Skeletal muscle satellite cell (primary cell): ENCODE data around the gene EFCAB12.
"Not testable (repeated sequence)": the region's sequence is repeated elsewhere in the genome, so short reads cannot be mapped to it uniquely, and the experiment has no call there.

Experiments used
- H3K27me3 ChIP-seq: 2 replicates; pipeline ENCODE4 v1.7.0; 2013; ENCODE audit warnings: low read length; ENCODE audit not compliant: control insufficient read depth, insufficient read depth
- H3K36me3 ChIP-seq: 2 replicates; pipeline ENCODE4 v1.7.0; 2013; ENCODE audit warnings: mild to moderate bottlenecking, control low read depth, low read length; ENCODE audit not compliant: insufficient read depth
- H3K4me1 ChIP-seq: 2 replicates; pipeline ENCODE4 v1.7.0; 2013; ENCODE audit warnings: low read length; ENCODE audit not compliant: control insufficient read depth, insufficient read depth
- H3K4me2 ChIP-seq: 2 replicates; pipeline ENCODE4 v1.7.0; 2013; ENCODE audit warnings: mild to moderate bottlenecking, low read length
- H3K4me3 ChIP-seq: 2 replicates; pipeline ENCODE4 v1.7.0; 2013; ENCODE audit warnings: low read length
- H3K9ac ChIP-seq: 2 replicates; pipeline ENCODE4 v1.7.0; 2013; ENCODE audit warnings: mild to moderate bottlenecking, low read depth, low read length, moderate library complexity
- H3K9me3 ChIP-seq: replicated peaks from 2 replicates; pipeline ENCODE4 v1.7.0; 2013; ENCODE audit warnings: mild to moderate bottlenecking, control low read depth, low read length

The EFCAB12 gene

GRCh38 chr3:129387487-129387886, 40.9 kb downstream of the EFCAB12 start:
- no peak overlapping the region for H3K4me3 ChIP-seq
- no peaks in the 10 kb centered on the region for H3K9me3 ChIP-seq
- H3K4me1 ChIP-seq, result peaks cover 22% of the 10 kb centered on the region
- peaks cover 28% of the 10 kb centered on the region for H3K36me3 ChIP-seq
- no peak overlapping the region for H3K4me2 ChIP-seq
- no peak overlapping the region for H3K9ac ChIP-seq
- H3K27me3 ChIP-seq, result no peaks in the 10 kb centered on the region

DNA sequence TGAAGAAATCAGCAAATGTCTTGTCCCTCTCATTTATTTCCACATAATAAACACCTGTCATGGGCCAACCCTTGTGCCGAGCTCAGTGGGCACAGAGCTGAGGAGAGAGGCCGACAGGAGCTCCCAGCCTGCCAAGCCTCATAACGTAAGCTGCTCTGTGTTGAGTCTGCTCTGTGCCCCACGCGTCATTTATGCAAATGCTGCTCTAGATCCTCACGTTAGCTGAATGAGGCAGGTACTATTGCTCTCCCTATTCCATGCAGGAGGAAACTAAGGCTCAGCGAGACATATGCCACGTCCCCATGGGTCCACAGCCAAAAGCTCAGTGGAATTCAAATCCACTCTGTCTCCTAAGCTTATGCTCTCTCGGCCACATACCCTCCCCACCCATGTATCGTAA, 41.5 kb downstream of the EFCAB12 start:
- Histone ChIP-seq H3K4me1 (peaks cover 22% of the 10 kb centered on the region), H3K36me3 (peaks cover 28% of the 10 kb centered on the region), H3K9me3 (no peaks in the 10 kb centered on the region)

DNA sequence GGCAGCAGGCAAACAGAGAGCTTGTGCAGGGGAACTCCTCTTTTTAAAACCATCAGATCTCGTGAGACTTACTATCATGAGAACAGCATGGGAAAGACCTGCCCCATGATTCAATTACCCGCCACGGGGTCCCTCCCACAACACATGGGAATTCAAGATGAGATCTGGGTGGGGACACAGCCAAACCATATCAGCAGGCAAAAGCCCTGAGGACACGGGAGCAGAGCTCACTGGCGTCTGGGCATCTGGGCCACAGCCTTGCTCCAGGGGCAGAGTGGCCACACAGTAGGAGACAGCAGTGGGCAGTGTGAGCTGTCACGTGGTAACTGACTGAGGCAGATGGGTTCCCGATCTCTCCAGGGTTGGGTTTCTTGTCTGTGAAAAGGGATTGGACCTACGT, 42.9 kb downstream of the EFCAB12 start:
- H3K9ac ChIP-seq, H3K27me3 ChIP-seq, H3K4me2 ChIP-seq, H3K4me3 ChIP-seq, H3K9me3 ChIP-seq: not testable (repeated sequence)
- H3K36me3 ChIP-seq, result peaks cover 17% of the 10 kb centered on the region
- H3K4me1 ChIP-seq, result peaks cover 22% of the 10 kb centered on the region

More for the DNA sequence above, 41.5 kb downstream of the EFCAB12 start:
- Histone ChIP-seq H3K4me2 (no peak overlapping the region), H3K4me3 (no peak overlapping the region), H3K9ac (no peak overlapping the region), H3K27me3 (no peaks in the 10 kb centered on the region)

GRCh38 chr3:129384594-129385323, 43.7 kb downstream of the EFCAB12 start:
- no peak overlapping the region for H3K9ac ChIP-seq
- H3K4me2 ChIP-seq, result no peak overlapping the region
- peaks cover 13% of the 10 kb centered on the region for H3K36me3 ChIP-seq
- H3K4me3 ChIP-seq, result no peak overlapping the region
- no peaks in the 10 kb centered on the region for H3K27me3 ChIP-seq
- H3K9me3 ChIP-seq, result no peaks in the 10 kb centered on the region
- H3K4me1 ChIP-seq, result peaks cover 19% of the 10 kb centered on the region

- H3K4me1 ChIP-seq, result peaks cover 12% of the 10 kb centered on the region
- not testable (repeated sequence) for H3K36me3 ChIP-seq, H3K9me3 ChIP-seq, H3K4me3 ChIP-seq, H3K4me2 ChIP-seq, H3K9ac ChIP-seq, H3K27me3 ChIP-seq
Measured at GRCh38 chr3:129384103-129384502, 44.3 kb downstream of the EFCAB12 start.

- H3K27me3 ChIP-seq, result no peaks in the 10 kb centered on the region
Measured at GRCh38 chr3:129383292-129383860, 45.1 kb downstream of the EFCAB12 start.

GRCh38 chr3:129382366-129382765, 46.1 kb downstream of the EFCAB12 start:
- Histone ChIP-seq H3K4me3 (no peak overlapping the region), H3K9me3 (no peaks in the 10 kb centered on the region)

More at GRCh38 chr3:129383292-129383860, 45.1 kb downstream of the EFCAB12 start:
- Histone ChIP-seq H3K4me3 (no peak overlapping the region), H3K4me2 (no peak overlapping the region), H3K9ac (no peak overlapping the region), H3K36me3 (peaks cover 9% of the 10 kb centered on the region), H3K4me1 (peaks cover 6% of the 10 kb centered on the region), H3K9me3 (no peaks in the 10 kb centered on the region)

GRCh38 chr3:129379582-129380358, 48.7 kb downstream of the EFCAB12 start:
- no peaks in the 10 kb centered on the region for H3K9me3 ChIP-seq
- no peak overlapping the region for H3K9ac ChIP-seq
- no peaks in the 10 kb centered on the region for H3K36me3 ChIP-seq

More at GRCh38 chr3:129382366-129382765, 46.1 kb downstream of the EFCAB12 start:
- no peaks in the 10 kb centered on the region for H3K27me3 ChIP-seq
- H3K9ac ChIP-seq, result no peak overlapping the region
- peaks cover 6% of the 10 kb centered on the region for H3K36me3 ChIP-seq
- H3K4me2 ChIP-seq, result no peak overlapping the region
- no peaks in the 10 kb centered on the region for H3K4me1 ChIP-seq

DNA sequence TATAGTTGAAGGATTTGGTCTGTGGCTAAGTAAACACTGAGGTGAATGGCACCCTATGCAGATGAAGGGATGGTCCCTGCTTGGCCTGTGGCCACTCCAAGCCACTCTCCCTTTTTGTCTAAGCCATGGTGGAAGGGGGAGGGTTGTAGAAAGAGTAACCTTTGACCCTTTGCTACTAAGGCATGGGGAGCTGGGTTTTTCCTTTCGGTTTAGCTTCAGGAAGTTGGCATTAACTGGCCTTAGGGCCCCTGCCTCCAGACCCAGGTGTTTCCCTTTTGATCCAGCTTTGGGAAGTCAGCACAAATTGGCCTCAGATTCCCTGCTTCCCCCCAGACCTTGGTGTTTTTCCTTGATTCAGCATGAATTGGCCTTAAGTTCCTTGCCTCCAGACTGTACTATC, 49.5 kb downstream of the EFCAB12 start:
- no peaks in the 10 kb centered on the region for H3K27me3 ChIP-seq
- no peak overlapping the region for H3K4me2 ChIP-seq
- H3K4me3 ChIP-seq, result no peak overlapping the region
- no peaks in the 10 kb centered on the region for H3K9me3 ChIP-seq
- no peaks in the 10 kb centered on the region for H3K4me1 ChIP-seq
- H3K9ac ChIP-seq, result no peak overlapping the region
- H3K36me3 ChIP-seq, result no peaks in the 10 kb centered on the region

More at GRCh38 chr3:129379582-129380358, 48.7 kb downstream of the EFCAB12 start:
- H3K4me2 ChIP-seq, result no peak overlapping the region
- no peaks in the 10 kb centered on the region for H3K27me3 ChIP-seq
- no peaks in the 10 kb centered on the region for H3K4me1 ChIP-seq
- H3K4me3 ChIP-seq, result no peak overlapping the region

GRCh38 chr3:129377615-129378014, 50.8 kb downstream of the EFCAB12 start:
- no peak overlapping the region for H3K9ac ChIP-seq
- H3K36me3 ChIP-seq, result no peaks in the 10 kb centered on the region
- H3K4me2 ChIP-seq, result no peak overlapping the region
- no peaks in the 10 kb centered on the region for H3K4me1 ChIP-seq
- no peaks in the 10 kb centered on the region for H3K27me3 ChIP-seq
- H3K4me3 ChIP-seq, result no peak overlapping the region
- H3K9me3 ChIP-seq, result no peaks in the 10 kb centered on the region

DNA sequence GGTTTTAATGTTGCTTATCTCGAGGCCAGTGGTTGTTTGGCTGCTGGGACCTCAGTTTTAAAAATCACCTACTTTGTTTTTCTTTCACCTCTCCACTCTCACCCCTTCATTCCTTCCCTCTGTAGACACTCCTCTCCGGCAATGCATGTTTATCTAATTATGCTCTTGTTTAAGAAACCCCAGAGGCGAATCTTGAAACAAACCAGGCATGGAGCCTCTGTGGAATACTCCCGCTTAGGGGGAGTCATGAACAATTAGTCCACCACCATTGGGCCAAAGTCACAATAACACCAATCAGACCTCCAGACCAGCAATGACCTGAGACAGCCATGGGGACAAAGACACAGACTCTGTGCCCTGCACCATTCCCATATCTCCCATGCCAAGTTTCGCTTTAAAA, 53.3 kb downstream of the EFCAB12 start:
- Histone ChIP-seq H3K4me1 (no peaks in the 10 kb centered on the region), H3K4me3 (no peak overlapping the region), H3K9me3 (no peaks in the 10 kb centered on the region), H3K36me3 (no peaks in the 10 kb centered on the region), H3K27me3 (no peaks in the 10 kb centered on the region), H3K4me2 (no peak overlapping the region), H3K9ac (no peak overlapping the region)
